HCT116 (cell line): ENCODE results near the gene FBXL7. TPM values are rescaled to one million over a fixed set of nuclear protein-coding genes. Genes with fewer than 3 reads are reported as not detected.

Experiments
- ATAC-seq: fragments of 200-7000 bp; cut with Tn5 transposase; 2 replicates; pipeline ENCODE4 v1.9.1; 2020; ENCODE audit warnings: mild to moderate bottlenecking, moderate library complexity
- BruUV-seq: library from RNA; stranded (reverse); fragments of 400-500 nt; replicated peaks from 2 replicates; lab custom pipeline; 2021; lab: Mats Ljungman, UMichigan
- CTCF ChIA-PET: fragments of 300-600 bp; sonication (Branson Sonifier 250); formaldehyde crosslinking; loops from one replicate; lab custom pipeline; 2021; ENCODE audit warnings: antibody characterized with exemption; lab: Charles Lee
- POLR2A ChIA-PET: fragments of 300-600, 350-600 bp; sonication (Branson Sonifier 250); formaldehyde crosslinking; loops from one replicate; lab custom pipeline; 2021; ENCODE audit warnings: antibody characterized with exemption; lab: Charles Lee
- RAD21 ChIA-PET, 2 experiments: fragments of 300-600 bp; sonication (Branson Sonifier 250); formaldehyde crosslinking; loops; one replicate each; lab custom pipeline; 2023; ENCODE audit warnings: low total read pairs in 2 of 2; ENCODE audit not compliant: uncharacterized antibody in 2 of 2, unreplicated experiment in 2 of 2, low non-redundant PET in 1 of 2; lab: Charles Lee
- DNase-seq: peaks from one replicate; pipeline ENCODE4 v3.0.0-alpha.2; 2010; ENCODE audit warnings: low read depth, low spot score
- H2AFZ ChIP-seq: fragments of 200-600 bp; shearing (Covaris generic), sonication (generic); 2 replicates; pipeline ENCODE4 v1.6.1; 2017; ENCODE audit warnings: low read depth, mixed run types, mixed read lengths, antibody characterized with exemption, low read length; ENCODE audit not compliant: poor library complexity, severe bottlenecking
- H3K27ac ChIP-seq: 2 replicates; pipeline ENCODE4 v1.5.1; 2012; ENCODE audit warnings: low read depth, low read length
- H3K27me3 ChIP-seq: fragments of 200-600 bp; sonication (generic); 2 replicates; pipeline ENCODE4 v1.6.1; 2016; ENCODE audit warnings: mixed run types, low read length, mixed read lengths; ENCODE audit not compliant: insufficient read depth
- H3K36me3 ChIP-seq, 2 experiments: fragments of 200-500 bp in 1 of 2; fragments of 200-600 bp in 1 of 2; sonication (Bioruptor generic) in 1 of 2; sonication (generic) in 1 of 2; 2 replicates each; pipeline versions ENCODE4 v1.5.1 to v1.6.1; 2014 to 2016; ENCODE audit warnings: low read length in 2 of 2, inconsistent platforms in 1 of 2, mixed read lengths in 1 of 2, mixed run types in 1 of 2; ENCODE audit not compliant: insufficient read depth in 2 of 2, control insufficient read depth in 1 of 2
- H3K4me1 ChIP-seq, 2 experiments: fragments of 200-600 bp in 1 of 2; sonication (generic) in 1 of 2; 2 replicates each; pipeline versions ENCODE4 v1.5.1 to v1.6.1; 2012 to 2017; ENCODE audit warnings: low read length in 2 of 2, inconsistent platforms in 1 of 2, mild to moderate bottlenecking in 1 of 2, mixed read lengths in 1 of 2, mixed run types in 1 of 2, moderate library complexity in 1 of 2; ENCODE audit not compliant: insufficient read depth in 2 of 2, control insufficient read depth in 1 of 2
- H3K4me2 ChIP-seq: fragments of 200-600 bp; sonication (generic); 2 replicates; pipeline ENCODE4 v1.6.1; 2017; ENCODE audit warnings: mixed run types, low read length, mixed read lengths
- H3K4me3 ChIP-seq, 2 experiments: fragments of 200-600 bp in 1 of 2; sonication (generic) in 1 of 2; replicated peaks in 1 of 2; 2 replicates each; pipeline ENCODE4 v1.5.1; 2011 to 2016; ENCODE audit warnings: low read length in 2 of 2, control low read depth in 1 of 2, low read depth in 1 of 2, mild to moderate bottlenecking in 1 of 2, mixed read lengths in 1 of 2, mixed run types in 1 of 2
- H3K79me2 ChIP-seq: fragments of 200-600 bp; sonication (generic); 2 replicates; pipeline ENCODE4 v1.6.1; 2017; ENCODE audit warnings: mild to moderate bottlenecking, mixed run types, low read length, moderate library complexity, mixed read lengths; ENCODE audit not compliant: insufficient read depth
- H3K9ac ChIP-seq: fragments of 200-600 bp; sonication (generic); 2 replicates; pipeline ENCODE4 v1.6.1; 2016; ENCODE audit warnings: low read length, mixed read lengths
- H3K9me2 ChIP-seq: fragments of 200-600 bp; sonication (generic), shearing (Covaris generic); 2 replicates; pipeline ENCODE4 v1.6.1; 2017; ENCODE audit warnings: mixed run types, mild to moderate bottlenecking, moderate library complexity; ENCODE audit not compliant: insufficient read depth
- H3K9me3 ChIP-seq, 2 experiments: fragments of 200-500 bp in 1 of 2; fragments of 200-600 bp in 1 of 2; sonication (Bioruptor generic) in 1 of 2; sonication (generic) in 1 of 2; 2 replicates each; pipeline ENCODE4 v1.6.1; 2014 to 2017; ENCODE audit warnings: low read length in 2 of 2, mixed read lengths in 2 of 2, inconsistent platforms in 1 of 2, low read depth in 1 of 2, mild to moderate bottlenecking in 1 of 2, mixed run types in 1 of 2, moderate library complexity in 1 of 2; ENCODE audit not compliant: control insufficient read depth in 1 of 2, insufficient read depth in 1 of 2
- H4K20me1 ChIP-seq: fragments of 200-600 bp; sonication (generic), shearing (Covaris generic); 2 replicates; pipeline ENCODE4 v1.6.1; 2017; ENCODE audit warnings: mixed run types, mild to moderate bottlenecking, moderate library complexity; ENCODE audit not compliant: insufficient read depth
- ATF3 ChIP-seq: IDR thresholded peaks from 2 replicates; pipeline ENCODE4 v1.6.1; 2012
- CBX3 ChIP-seq: IDR thresholded peaks from 2 replicates; pipeline ENCODE4 v1.6.1; 2012; ENCODE audit warnings: low read depth
- RAD21 ChIP-seq: IDR thresholded peaks from 2 replicates; pipeline ENCODE4 v1.6.1; 2012; ENCODE audit warnings: low read depth, mild to moderate bottlenecking
- SIN3A ChIP-seq: IDR thresholded peaks from 2 replicates; pipeline ENCODE4 v1.6.1; 2012; ENCODE audit warnings: low read depth
- SP1 ChIP-seq: IDR thresholded peaks from 2 replicates; pipeline ENCODE4 v1.6.1; 2012; ENCODE audit warnings: low read depth
- ZNF274 ChIP-seq: fragments of 200-500 bp; sonication (Bioruptor generic); IDR thresholded peaks from 2 replicates; pipeline ENCODE4 v1.6.1; 2014; ENCODE audit warnings: mild to moderate bottlenecking, low read depth, low read length, inconsistent platforms
- intact Hi-C: fragments of 100-400 bp; cut with micrococcal nuclease; formaldehyde crosslinking; loops from 2 replicates; pipeline ENCODE4 v1.10.0; 2022
- total RNA-seq: library from RNA; stranded (reverse); gene quantifications from one replicate; pipeline ENCODE4 v1.2.1, GENCODE V29; 2021; ENCODE audit not compliant: unreplicated experiment
- TF ChIP-seq, protein P1 (sequence below): IDR thresholded peaks from 2 replicates; pipeline ENCODE4 v1.6.1; 2012; ENCODE audit warnings: low read depth

The FBXL7 gene
- total RNA-seq, 1 experiment from 2014 or later: 0.05 TPM

- Histone ChIP-seq H3K4me2 (no peak overlapping the region), H2AFZ (no peak overlapping the region), H3K9me3 (peaks cover 4 to 31% of the 10 kb centered on the region in 2 experiments; a peak in 2 of 4 replicates), H3K27me3 (no peaks in the 10 kb centered on the region), H3K4me1 (no peaks in the 10 kb centered on the region), H3K9ac (no peak overlapping the region), H3K79me2 (no peaks in the 10 kb centered on the region), H3K4me3 (no peak overlapping the region), H3K27ac (no peak overlapping the region), H3K36me3 (no peaks in the 10 kb centered on the region), H4K20me1 (no peaks in the 10 kb centered on the region), H3K9me2 (no peaks in the 10 kb centered on the region)
- RAD21 ChIA-PET: no interaction called here
- TF ChIP-seq SIN3A: no peak
- TF ChIP-seq ZNF274: no peak
- no peak for TF ChIP-seq SP1
- TF ChIP-seq CBX3: no peak
- no TSS peak for BruUV-seq
- POLR2A ChIA-PET: no interaction called here
- CTCF ChIA-PET: no interaction called here
- DNase-seq (no peak), ATAC-seq (no peak)
- intact Hi-C loops: no loop called here
These were observed 48.0 kb upstream of the FBXL7 start for GRCh38 chr5:15452030-15452429.

- CTCF ChIA-PET: no interaction called here
- no peak for TF ChIP-seq CBX3
- TF ChIP-seq, protein P1, sequence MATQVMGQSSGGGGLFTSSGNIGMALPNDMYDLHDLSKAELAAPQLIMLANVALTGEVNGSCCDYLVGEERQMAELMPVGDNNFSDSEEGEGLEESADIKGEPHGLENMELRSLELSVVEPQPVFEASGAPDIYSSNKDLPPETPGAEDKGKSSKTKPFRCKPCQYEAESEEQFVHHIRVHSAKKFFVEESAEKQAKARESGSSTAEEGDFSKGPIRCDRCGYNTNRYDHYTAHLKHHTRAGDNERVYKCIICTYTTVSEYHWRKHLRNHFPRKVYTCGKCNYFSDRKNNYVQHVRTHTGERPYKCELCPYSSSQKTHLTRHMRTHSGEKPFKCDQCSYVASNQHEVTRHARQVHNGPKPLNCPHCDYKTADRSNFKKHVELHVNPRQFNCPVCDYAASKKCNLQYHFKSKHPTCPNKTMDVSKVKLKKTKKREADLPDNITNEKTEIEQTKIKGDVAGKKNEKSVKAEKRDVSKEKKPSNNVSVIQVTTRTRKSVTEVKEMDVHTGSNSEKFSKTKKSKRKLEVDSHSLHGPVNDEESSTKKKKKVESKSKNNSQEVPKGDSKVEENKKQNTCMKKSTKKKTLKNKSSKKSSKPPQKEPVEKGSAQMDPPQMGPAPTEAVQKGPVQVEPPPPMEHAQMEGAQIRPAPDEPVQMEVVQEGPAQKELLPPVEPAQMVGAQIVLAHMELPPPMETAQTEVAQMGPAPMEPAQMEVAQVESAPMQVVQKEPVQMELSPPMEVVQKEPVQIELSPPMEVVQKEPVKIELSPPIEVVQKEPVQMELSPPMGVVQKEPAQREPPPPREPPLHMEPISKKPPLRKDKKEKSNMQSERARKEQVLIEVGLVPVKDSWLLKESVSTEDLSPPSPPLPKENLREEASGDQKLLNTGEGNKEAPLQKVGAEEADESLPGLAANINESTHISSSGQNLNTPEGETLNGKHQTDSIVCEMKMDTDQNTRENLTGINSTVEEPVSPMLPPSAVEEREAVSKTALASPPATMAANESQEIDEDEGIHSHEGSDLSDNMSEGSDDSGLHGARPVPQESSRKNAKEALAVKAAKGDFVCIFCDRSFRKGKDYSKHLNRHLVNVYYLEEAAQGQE: no peak
- no peak for TF ChIP-seq ATF3
- TF ChIP-seq RAD21: no peak
- TF ChIP-seq, all 23 proteins: peak for 0
- BruUV-seq: no TSS peak
- H3K27ac ChIP-seq: no peak overlapping the region
- DNase-seq: no peak
- H2AFZ ChIP-seq: no peak overlapping the region
- no peaks in the 10 kb centered on the region for H3K79me2 ChIP-seq
- no peaks in the 10 kb centered on the region for H3K36me3 ChIP-seq
- ChIA-PET POLR2A (no interaction called here), RAD21 (no interaction called here)
- H3K9me2 ChIP-seq: no peaks in the 10 kb centered on the region
- no peak for ATAC-seq
- H3K4me2 ChIP-seq: no peak overlapping the region
- peaks cover 4 to 31% of the 10 kb centered on the region in 2 experiments; a peak in 2 of 4 replicates for H3K9me3 ChIP-seq
- no peaks in the 10 kb centered on the region for H3K27me3 ChIP-seq
- H3K9ac ChIP-seq: no peak overlapping the region
- no peaks in the 10 kb centered on the region for H4K20me1 ChIP-seq
- intact Hi-C loops: no loop called here
- no peaks in the 10 kb centered on the region for H3K4me1 ChIP-seq
- H3K4me3 ChIP-seq: no peak overlapping the region
These were observed 47.2 kb upstream of the FBXL7 start for GRCh38 chr5:15452781-15453180.
